Panc1 (cell line): ENCODE measurements around the gene RNASET2. TPM values are rescaled to one million over a fixed set of nuclear protein-coding genes. Genes with fewer than 3 reads are reported as not detected.

Experiments
- ATAC-seq: fragments of 200-7000 bp; cut with Tn5 transposase; 2 replicates; pipeline ENCODE4 v1.9.1; 2020; ENCODE audit warnings: mild to moderate bottlenecking, moderate library complexity
- BruUV-seq: library from RNA; stranded (reverse); fragments of 400-500 nt; replicated peaks from 2 replicates; lab custom pipeline; 2021; lab: Mats Ljungman, UMichigan
- CTCF ChIA-PET: fragments of 300-600 bp; sonication (Branson Sonifier 250); formaldehyde crosslinking; loops from one replicate; lab custom pipeline; 2022; ENCODE audit warnings: antibody characterized with exemption; lab: Charles Lee
- POLR2A ChIA-PET: fragments of 300-600 bp; sonication (Branson Sonifier 250); formaldehyde crosslinking; loops from one replicate; lab custom pipeline; 2022; ENCODE audit warnings: antibody characterized with exemption; lab: Charles Lee
- DNase-seq: peaks from one replicate; pipeline ENCODE4 v3.0.0-alpha.2; 2010; ENCODE audit warnings: low read depth, low spot score
- H3K27ac ChIP-seq: 2 replicates; pipeline ENCODE4 v1.5.1; 2011; ENCODE audit warnings: mild to moderate bottlenecking, low read length, inconsistent platforms
- H3K27me3 ChIP-seq: fragments of 200-500 bp; sonication (Bioruptor generic); 2 replicates; pipeline ENCODE4 v1.6.0; 2014; ENCODE audit warnings: low read length, inconsistent platforms; ENCODE audit not compliant: control insufficient read depth, insufficient read depth
- H3K36me3 ChIP-seq: fragments of 200-500 bp; sonication (Bioruptor generic); 2 replicates; pipeline ENCODE4 v1.5.1; 2014; ENCODE audit warnings: inconsistent platforms, mild to moderate bottlenecking, low read length, moderate library complexity; ENCODE audit not compliant: control insufficient read depth, insufficient read depth
- H3K4me1 ChIP-seq: 2 replicates; pipeline ENCODE4 v1.5.1; 2011; ENCODE audit warnings: inconsistent platforms, mild to moderate bottlenecking, low read length, moderate library complexity; ENCODE audit not compliant: control insufficient read depth, insufficient read depth
- H3K4me3 ChIP-seq, 2 experiments: 2 replicates each; pipeline ENCODE4 v1.5.1; 2011 to 2012; ENCODE audit warnings: low read depth in 2 of 2, low read length in 2 of 2, mild to moderate bottlenecking in 2 of 2, inconsistent platforms in 1 of 2, moderate library complexity in 1 of 2
- H3K9me3 ChIP-seq: fragments of 200-500 bp; sonication (Bioruptor generic); 2 replicates; pipeline ENCODE4 v1.5.1; 2014; ENCODE audit warnings: low read depth, mild to moderate bottlenecking, inconsistent platforms, low read length, moderate library complexity; ENCODE audit not compliant: control insufficient read depth, insufficient read depth
- POLR2AphosphoS5 ChIP-seq: IDR thresholded peaks from 2 replicates; pipeline ENCODE4 v1.6.1; 2012; ENCODE audit warnings: mild to moderate bottlenecking, low read depth, low read length, moderate library complexity
- REST ChIP-seq, 2 experiments: IDR thresholded peaks; 2 replicates each; pipeline ENCODE4 v1.6.1; 2011 to 2012; ENCODE audit warnings: low read depth in 2 of 2, control low read depth in 1 of 2, low read length in 1 of 2, mild to moderate bottlenecking in 1 of 2, moderate library complexity in 1 of 2; ENCODE audit not compliant: insufficient read depth in 1 of 2
- SIN3A ChIP-seq: IDR thresholded peaks from 2 replicates; pipeline ENCODE4 v1.6.1; 2012; ENCODE audit warnings: low read depth, mild to moderate bottlenecking, low read length, moderate library complexity, borderline replicate concordance; ENCODE audit not compliant: insufficient read depth
- TCF7L2 ChIP-seq: IDR thresholded peaks from 2 replicates; pipeline ENCODE4 v1.6.1; 2011; ENCODE audit warnings: mild to moderate bottlenecking, low read depth, low read length, inconsistent platforms
- in situ Hi-C: cut with HindIII; loops from 2 replicates; pipeline ENCODE4 v1.10.0; 2016; ENCODE audit warnings: low sequenced_read_pairs, low pct_unique_long_range_greater_than_20kb
- intact Hi-C: fragments of 100-400 bp; cut with micrococcal nuclease; formaldehyde crosslinking; loops from one replicate; pipeline ENCODE4 v1.10.0; 2022; ENCODE audit not compliant: unreplicated experiment
- total RNA-seq: library from RNA; stranded (reverse); gene quantifications from one replicate; pipeline ENCODE4 v1.2.1, GENCODE V29; 2021; ENCODE audit not compliant: unreplicated experiment
- TF ChIP-seq, protein P1 (sequence below): fragments of 450-650 bp; IDR thresholded peaks from 2 replicates; pipeline ENCODE4 v1.5.1; 2017; ENCODE audit warnings: mild to moderate bottlenecking

RNASET2 gene
- total RNA-seq, 1 experiment from 2014 or later = 9.7 TPM

DNA sequence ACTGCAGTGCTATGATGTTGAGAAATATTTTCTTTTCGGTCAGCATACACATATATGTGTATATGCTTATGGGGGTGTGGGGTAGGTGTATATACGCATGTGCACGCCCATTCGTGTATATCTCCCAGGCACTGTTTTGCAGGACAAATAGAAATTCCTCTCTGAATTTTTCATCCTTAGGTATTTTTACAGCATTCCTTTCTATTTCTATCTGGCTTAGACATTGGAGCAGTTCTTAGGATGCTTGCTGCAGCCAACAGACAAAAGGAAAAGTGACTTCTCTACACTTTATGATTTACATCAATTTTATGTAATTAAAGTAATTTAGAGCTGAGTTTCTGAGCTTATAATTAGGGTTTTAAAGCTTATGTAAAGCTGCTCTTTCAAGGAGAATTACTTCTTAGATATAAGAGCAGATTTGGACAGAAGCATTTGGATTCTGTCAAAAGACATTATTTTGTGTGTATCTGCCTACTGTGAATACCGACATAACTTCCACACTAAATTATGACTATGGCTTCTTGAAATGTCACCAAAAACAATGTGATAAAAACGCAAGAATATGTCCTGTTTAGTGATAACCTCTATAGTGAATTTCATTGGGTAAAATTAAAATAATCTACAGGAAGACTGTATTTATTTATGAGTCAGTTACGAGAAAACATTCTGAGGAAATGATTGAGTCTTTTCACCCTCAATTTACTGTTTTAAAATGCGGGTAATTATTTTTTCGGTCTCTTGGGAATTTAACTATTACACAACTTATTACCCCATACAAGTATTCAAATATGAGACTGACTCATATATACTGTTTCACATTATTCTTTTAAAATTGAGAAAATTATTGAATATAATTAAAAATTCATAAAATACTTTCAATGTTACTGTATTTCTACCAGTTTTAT, 21.5 kb upstream of the RNASET2 start:
- H3K27ac ChIP-seq = no peak overlapping the region
- intact Hi-C loops = no loop called here
- DNase-seq (no peak), ATAC-seq (no peak)
- no peaks in the 10 kb centered on the region for H3K4me1 ChIP-seq
- no peaks in the 10 kb centered on the region for H3K36me3 ChIP-seq
- no TSS peak for BruUV-seq
- TF ChIP-seq, protein P1, sequence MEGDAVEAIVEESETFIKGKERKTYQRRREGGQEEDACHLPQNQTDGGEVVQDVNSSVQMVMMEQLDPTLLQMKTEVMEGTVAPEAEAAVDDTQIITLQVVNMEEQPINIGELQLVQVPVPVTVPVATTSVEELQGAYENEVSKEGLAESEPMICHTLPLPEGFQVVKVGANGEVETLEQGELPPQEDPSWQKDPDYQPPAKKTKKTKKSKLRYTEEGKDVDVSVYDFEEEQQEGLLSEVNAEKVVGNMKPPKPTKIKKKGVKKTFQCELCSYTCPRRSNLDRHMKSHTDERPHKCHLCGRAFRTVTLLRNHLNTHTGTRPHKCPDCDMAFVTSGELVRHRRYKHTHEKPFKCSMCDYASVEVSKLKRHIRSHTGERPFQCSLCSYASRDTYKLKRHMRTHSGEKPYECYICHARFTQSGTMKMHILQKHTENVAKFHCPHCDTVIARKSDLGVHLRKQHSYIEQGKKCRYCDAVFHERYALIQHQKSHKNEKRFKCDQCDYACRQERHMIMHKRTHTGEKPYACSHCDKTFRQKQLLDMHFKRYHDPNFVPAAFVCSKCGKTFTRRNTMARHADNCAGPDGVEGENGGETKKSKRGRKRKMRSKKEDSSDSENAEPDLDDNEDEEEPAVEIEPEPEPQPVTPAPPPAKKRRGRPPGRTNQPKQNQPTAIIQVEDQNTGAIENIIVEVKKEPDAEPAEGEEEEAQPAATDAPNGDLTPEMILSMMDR = no peak
- TF ChIP-seq TCF7L2 (no peak), POLR2AphosphoS5 (no peak), REST (IDR thresholded peaks at IDR 0.05; ENCODE audit: insufficient read depth in 1 of 2, low read depth in 2 of 2, low read length in 1 of 2) (no peak), SIN3A (no peak)
- CTCF ChIA-PET = no interaction called here
- H3K27me3 ChIP-seq = no peaks in the 10 kb centered on the region
- H3K9me3 ChIP-seq = no peaks in the 10 kb centered on the region
- POLR2A ChIA-PET = no interaction called here
- in situ Hi-C loops = no loop called here
- H3K4me3 ChIP-seq = no peak overlapping the region

GRCh38 chr6:166976636-166977035, 20.3 kb upstream of the RNASET2 start:
- no peak for DNase-seq
- Histone ChIP-seq H3K27ac (no peak overlapping the region), H3K27me3 (no peaks in the 10 kb centered on the region), H3K36me3 (no peaks in the 10 kb centered on the region), H3K4me1 (no peaks in the 10 kb centered on the region), H3K4me3 (no peak overlapping the region), H3K9me3 (no peaks in the 10 kb centered on the region)
- no peak for ATAC-seq
- intact Hi-C loops = no loop called here
- BruUV-seq = no TSS peak
- POLR2A ChIA-PET = no interaction called here
- TF ChIP-seq SIN3A = no peak
- no peak for TF ChIP-seq REST (IDR thresholded peaks at IDR 0.05; ENCODE audit: insufficient read depth in 1 of 2, low read depth in 2 of 2, low read length in 1 of 2)
- no peak for TF ChIP-seq TCF7L2
- TF ChIP-seq, protein P1 = no peak
- no peak for TF ChIP-seq POLR2AphosphoS5
- CTCF ChIA-PET = no interaction called here
- in situ Hi-C loops = no loop called here
